Skin of body (tissue), 2 donors: ENCODE measurements around the gene PRPF8. TPM values are rescaled to one million over a fixed set of nuclear protein-coding genes. Genes with fewer than 3 reads are reported as not detected.
"Not testable (repeated sequence)": the region's sequence is repeated elsewhere in the genome, so short reads cannot be mapped to it uniquely, and the experiment has no call there.

Experiments
- DNase-seq: peaks from one replicate; lab custom pipeline; 2025; lab: John Stamatoyannopoulos, UW
- total RNA-seq: library from RNA; depleted of rRNA; stranded (reverse); fragments of >200 nt; gene quantifications from one replicate; pipeline ENCODE4 v1.2.3, GENCODE V29; 2014

Gene PRPF8
- total RNA-seq = 138 TPM

- DNase-seq = peak; percentile 99
Observed at GRCh38 chr17:1684378-1685189, at the start of gene PRPF8. PRPF8 (minus strand) TSS chr17:1684867; CDS start chr17:1684571, 296 bp downstream.

DNA sequence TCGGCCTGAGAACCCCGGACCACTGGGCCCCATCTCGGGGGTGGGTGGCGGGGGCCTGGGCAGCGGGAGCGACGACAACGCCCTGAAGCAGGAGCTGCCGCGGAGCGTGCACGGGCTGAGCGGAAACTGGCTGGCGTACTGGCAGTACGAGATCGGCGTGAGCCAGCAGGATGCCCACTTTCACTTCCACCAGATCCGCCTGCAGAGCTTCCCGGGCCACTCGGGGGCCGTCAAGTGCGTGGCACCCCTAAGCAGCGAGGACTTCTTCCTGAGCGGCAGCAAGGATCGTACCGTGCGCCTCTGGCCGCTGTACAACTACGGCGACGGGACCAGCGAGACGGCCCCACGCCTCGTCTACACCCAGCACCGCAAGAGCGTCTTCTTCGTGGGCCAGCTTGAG lies 49.1 kb upstream of the PRPF8 start:
- DNase-seq = no peak

GRCh38 chr17:1732833-1733321 lies 48.2 kb upstream of the PRPF8 start:
- no peak for DNase-seq

- no peak for DNase-seq
Observed at GRCh38 chr17:1732241-1732832, 47.7 kb upstream of the PRPF8 start.

GRCh38 chr17:1731194-1731506 lies 46.5 kb upstream of the PRPF8 start:
- no peak for DNase-seq

GRCh38 chr17:1730326-1731193 lies 45.9 kb upstream of the PRPF8 start:
- peak; percentile 47 for DNase-seq

- DNase-seq = no peak
Observed at GRCh38 chr17:1729966-1730325, 45.3 kb upstream of the PRPF8 start.

- DNase-seq = no peak
Observed at GRCh38 chr17:1727876-1728630, 43.4 kb upstream of the PRPF8 start.

GRCh38 chr17:1727258-1727789 lies 42.7 kb upstream of the PRPF8 start:
- no peak for DNase-seq

- DNase-seq = no peak
Observed at GRCh38 chr17:1726626-1727257, 42.1 kb upstream of the PRPF8 start.

DNA sequence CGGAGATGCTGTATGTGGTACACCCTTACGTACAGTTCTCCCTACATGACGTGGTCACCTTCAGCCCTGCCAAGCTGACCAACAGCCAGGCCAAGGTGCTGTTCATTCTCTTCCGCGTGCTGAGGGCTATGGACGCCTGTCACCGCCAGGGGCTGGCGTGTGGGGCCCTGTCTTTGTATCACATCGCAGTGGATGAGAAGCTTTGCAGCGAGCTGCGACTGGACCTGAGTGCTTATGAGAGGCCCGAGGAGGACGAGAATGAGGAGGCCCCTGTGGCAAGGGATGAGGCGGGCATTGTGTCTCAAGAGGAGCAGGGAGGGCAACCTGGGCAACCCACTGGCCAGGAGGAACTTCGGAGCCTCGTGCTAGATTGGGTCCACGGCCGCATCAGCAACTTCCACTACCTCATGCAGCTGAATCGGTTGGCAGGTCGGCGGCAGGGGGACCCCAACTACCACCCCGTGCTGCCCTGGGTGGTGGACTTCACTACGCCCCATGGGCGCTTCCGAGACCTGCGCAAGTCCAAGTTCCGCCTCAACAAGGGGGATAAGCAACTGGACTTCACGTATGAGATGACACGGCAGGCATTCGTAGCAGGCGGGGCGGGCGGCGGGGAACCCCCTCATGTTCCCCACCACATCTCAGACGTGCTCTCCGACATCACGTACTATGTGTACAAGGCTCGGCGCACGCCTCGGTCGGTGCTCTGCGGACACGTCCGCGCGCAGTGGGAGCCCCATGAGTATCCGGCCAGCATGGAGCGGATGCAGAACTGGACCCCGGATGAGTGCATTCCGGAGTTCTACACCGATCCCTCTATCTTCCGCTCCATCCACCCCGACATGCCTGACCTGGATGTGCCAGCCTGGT lies 41.2 kb upstream of the PRPF8 start:
- no peak for DNase-seq

DNA sequence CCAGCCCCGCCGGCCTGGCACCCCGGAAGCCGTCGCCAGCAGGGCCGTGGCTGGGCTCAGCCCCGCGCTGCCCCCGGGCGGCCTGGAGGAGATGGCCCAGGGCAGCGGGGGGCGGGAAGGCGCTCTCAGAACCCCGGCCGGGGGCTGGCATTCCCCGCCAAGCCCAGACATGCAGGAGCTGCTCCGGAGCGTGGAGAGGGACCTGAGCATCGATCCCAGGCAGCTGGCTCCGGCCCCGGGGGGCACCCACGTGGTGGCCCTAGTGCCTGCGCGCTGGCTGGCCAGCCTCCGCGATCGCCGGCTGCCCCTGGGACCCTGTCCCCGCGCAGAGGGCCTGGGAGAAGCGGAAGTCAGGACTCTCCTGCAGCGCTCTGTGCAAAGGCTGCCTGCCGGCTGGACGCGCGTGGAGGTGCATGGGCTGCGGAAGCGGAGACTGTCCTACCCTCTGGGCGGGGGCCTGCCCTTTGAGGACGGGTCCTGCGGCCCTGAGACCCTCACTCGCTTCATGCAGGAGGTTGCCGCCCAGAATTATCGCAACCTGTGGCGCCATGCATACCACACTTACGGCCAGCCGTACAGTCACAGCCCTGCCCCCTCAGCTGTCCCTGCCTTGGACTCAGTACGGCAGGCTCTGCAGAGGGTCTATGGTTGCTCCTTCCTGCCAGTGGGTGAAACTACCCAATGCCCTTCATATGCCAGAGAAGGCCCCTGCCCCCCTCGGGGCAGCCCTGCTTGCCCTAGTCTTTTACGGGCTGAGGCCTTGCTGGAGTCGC lies 40.4 kb upstream of the PRPF8 start:
- DNase-seq = no peak

GRCh38 chr17:1724351-1724868 lies 39.7 kb upstream of the PRPF8 start, which contains the start of gene WDR81:
WDR81 (plus strand) TSS chr17:1724704; CDS start chr17:1724960, 256 bp downstream.
- DNase-seq = peak; percentile 75

- DNase-seq = not testable (repeated sequence)
Observed at GRCh38 chr17:1722022-1722421, 37.4 kb upstream of the PRPF8 start.

DNA sequence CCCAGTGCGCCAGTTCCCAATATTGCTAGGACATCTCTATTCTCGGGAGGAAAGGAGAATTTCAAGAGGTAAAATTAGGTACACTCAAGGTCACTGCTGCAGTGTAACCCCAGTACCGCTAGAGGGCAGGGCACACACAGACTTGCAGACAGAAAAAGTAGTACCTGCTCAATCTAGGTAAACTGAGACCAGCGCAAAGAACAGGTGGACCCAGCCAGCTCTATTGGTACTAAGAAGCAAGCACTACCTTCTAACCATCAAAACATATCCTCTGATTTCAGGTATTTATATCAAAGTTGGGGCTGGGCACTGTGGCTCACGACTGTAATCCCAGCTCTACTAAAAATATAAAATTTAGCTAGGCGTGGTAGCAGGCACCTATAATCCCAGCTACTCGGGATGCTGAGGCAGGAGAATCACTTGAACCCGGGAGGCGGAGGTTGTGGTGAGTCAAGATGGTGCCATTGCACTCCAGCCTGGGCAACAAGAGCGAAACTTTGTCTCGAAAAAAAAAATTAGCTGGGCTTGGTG lies 36.3 kb upstream of the PRPF8 start:
- DNase-seq = peak; percentile 40

DNA sequence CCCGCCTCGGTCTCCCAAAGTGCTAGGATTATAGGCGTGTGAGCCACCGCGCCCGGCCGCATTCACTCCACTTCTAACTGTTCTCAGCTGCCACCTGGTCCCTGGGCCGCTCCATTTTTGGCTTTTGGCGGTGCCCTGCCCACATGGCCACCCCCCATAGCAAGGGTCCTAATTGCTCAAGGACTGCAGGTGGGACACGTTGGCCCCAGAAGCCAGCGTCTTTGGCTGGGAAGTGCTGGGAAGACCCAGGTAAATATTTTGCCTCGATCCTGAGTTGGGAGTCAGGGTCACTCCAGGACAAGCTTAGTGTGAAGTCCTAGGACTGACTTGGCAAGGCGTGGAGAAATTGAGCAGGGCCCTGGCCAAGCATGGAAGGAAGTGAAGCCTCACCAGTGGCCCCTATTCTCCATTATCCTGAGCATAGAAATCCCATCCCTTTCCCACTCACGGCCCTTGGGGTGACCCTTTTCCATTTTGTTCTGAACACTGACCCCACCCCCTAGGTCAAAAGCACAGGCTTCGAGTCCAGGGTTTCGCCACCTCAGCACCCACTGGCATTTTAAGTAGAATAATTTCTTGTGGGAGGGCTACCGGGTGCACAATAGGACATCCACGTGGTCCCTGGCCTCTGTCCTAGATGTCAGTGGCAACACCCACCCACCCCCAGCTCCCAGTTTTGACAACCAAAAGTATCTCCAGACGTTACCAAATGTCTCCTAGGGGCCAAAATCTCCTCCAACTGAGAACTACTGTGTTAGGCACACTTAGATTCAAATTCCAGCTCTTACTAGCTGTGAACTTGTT lies 33.9 kb upstream of the PRPF8 start:
- no peak for DNase-seq
